DMS153 treated with DMSO at 0.1 percent for 48 hours (cell line): ENCODE measurements around the gene DAB1.

ENCODE experiments used
- DNase-seq: peaks from one replicate; lab custom pipeline; 2025; ENCODE audit not compliant: unreplicated experiment; lab: John Stamatoyannopoulos, UW

The DAB1 gene

DNA sequence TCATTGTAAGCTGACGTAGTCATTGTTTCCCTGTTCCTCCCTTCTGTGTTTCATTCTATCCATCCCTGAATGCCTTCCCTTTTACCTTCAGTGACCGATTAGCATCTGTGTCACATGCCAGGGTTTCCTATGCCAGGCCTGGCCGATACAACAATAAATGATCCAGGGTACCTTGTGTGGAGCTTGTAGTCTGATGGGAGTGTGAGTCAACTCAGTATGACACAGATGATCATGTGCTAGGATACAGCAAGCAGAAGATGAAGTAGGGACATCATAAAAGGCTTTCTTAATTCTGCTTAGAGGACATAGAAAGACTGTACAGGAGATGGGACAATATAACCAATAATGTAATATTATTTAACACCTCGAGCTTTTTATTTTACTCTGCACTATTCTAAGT lies 294.0 kb downstream of the DAB1 start:
- no peak for DNase-seq

DNA sequence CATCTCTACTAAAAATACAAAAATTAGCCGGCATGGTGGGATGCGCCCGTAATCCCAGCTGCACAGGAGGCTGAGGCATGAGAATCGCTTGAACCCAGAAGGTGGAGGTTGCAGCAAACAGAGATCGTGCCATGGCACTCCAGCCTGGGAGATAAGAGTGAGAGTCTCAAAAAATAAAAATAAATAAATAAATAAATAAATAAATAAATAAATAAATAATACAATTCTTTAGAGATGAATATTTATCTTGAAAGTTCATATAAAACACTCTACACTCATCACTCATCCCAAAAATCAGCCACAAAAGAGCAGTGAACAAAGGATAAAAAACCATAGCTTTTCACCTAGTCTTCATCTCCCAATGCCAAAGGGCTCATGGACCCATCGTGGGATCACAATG lies 295.9 kb downstream of the DAB1 start:
- DNase-seq: no peak

DNA sequence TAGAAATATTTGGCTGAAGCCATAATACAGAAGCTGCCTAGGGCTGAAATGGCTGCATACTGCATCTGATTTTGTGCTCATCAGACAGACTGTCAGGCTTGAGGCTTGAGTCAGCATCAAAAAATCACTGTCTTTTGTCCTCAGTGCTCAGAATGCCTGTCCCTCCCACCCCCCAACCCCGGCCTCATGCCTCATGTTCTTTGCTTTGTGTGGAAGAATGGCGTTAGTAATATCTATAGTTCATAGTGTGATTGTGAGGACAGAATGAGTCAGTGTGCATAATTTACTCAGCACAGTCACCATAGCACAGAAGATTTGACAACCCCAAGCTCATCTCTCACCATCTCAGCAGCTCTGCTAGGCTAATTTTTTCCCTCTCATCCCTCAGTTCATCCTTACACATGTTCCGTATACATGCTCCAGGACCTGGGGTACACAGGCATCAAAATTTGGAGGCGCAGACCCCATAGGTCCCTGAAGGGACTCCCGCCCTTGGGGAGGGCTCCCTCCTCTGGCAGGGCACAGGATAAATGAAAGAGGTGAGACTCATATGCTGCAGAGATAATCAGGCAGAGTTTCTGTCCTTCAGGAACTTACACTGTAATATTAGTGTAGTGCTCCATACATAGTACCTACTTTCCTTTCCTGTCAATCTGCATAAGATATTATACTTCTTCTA lies 299.0 kb downstream of the DAB1 start:
- DNase-seq: no peak

DNA sequence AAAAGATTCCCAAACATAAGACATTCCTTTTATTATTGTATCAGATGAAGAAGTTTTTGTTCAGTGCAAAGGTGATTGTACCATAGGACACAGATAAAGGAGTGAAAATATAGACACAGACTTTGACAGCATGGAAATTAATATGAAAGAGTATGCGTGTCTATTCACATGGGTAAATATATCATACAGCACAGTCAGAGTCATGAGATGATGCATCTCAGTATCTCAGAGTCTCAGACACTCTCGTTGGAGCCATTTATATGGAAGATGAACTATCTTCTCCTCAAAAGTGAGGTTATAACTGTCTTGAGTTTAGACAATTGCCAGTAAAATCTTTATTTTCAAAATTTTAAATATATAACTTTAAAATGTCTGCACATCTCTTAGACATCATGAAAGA lies 299.7 kb downstream of the DAB1 start:
- no peak for DNase-seq

DNA sequence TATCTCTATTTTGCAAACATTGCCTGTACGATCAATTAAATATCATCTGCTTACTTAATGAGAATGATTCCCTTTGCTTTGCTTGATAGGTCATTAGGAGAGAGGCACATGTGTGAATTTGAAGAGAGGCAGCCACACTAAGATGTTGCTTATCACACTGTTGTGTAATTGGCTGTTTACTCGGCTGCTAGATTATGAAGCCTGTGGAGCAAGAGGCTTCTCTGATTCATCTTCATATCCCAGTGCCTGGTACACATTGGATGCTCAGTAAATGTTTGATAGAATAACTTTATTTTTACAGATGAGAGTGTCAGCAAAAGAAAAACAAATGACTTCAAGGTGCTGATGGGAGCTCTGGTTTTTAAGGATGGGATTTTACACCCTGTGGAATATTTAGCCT lies 301.8 kb downstream of the DAB1 start:
- DNase-seq: no peak

DNA sequence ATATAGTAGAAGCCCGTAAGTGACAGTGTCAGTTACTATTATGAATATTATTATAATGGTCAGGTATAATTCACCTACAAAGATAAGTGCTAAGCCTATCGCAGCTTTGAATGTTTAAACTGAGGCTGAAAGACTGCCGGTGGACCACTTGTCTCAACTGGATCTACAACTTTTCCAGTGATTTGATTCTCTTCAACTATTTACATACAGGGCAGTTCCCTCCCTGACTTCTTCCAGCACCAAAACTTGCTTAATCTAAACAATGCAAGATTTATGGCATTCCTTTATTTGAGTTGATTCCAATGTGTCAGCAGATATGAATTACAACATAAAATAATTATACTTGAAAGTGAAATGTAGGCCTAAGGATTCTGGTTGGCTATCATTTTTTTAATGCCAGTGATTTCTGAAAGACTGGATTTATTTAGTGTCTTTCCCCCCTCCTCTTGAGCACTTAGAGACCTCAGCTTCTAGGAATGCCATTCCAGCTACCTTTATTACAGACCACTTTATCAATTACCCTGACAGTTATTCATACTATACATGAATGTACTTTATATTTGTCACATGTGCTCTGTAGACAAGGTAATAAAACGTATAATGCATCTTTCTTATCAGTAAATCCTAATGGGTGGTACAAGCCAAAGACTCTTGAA lies 304.8 kb downstream of the DAB1 start:
- no peak for DNase-seq

DNA sequence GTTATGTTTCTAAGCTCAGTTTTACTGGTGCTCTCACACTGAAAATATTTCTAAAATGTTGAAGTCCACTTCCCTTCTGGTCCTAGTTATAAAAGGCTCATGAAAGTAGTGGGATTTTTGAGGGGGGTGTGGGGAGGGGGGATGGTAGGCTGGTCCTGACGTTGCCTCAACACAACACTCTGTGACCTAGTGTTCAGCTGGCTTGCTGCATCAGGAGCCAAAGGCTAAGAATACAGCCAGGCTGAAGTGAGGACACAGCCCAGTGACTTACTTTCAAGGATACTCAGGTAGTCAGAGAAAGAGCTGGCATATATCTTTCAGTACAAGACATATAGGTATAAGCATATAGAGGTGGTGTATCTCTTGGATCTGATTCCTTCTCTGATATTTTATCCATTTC lies 306.1 kb downstream of the DAB1 start:
- no peak for DNase-seq

DNA sequence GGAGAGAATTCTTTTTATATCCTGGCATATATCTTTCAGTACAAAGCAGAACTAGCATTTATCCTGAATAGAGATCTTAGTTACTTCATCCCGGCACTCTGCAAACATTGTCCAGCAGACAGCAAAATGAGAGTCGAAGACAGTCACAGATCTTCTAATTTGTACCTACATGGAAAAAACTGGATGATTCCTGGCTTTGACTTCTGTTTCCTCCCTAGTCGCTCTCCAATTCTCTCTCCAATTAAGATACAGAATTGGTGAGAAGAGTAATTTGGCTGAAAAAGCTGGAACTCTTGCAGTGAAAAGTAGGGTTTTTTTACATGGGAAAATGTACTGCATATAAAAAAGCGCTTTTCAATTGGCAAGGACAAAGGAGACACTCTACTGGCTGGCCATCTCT lies 307.0 kb downstream of the DAB1 start:
- no peak for DNase-seq

DNA sequence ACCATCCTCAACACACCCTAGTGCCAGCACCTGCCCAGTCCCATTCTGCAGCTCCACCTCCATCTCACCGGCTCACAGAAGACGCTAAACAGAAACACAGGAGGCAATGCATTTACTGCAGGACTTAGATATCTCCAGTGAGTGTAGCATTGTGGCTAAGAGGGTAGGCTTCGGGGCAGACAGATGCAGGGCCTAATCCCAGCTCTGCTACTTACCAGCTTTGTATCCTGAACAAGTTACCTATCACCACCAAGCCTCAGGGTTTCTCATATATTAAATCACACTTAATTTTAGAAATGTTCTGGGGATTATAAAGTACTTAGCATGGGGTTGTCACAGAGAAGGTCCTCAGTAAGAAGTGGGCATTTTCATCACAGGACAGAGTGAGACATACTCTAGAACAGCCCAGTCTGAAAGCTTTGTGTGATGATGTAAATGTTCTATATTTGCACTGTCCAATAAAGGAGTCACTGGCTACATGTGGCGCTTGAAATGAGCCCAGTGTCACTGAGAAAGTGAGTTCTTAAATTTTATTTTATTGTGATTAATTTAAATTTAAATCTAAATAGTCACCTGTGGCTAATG lies 308.7 kb downstream of the DAB1 start:
- no peak for DNase-seq

DNA sequence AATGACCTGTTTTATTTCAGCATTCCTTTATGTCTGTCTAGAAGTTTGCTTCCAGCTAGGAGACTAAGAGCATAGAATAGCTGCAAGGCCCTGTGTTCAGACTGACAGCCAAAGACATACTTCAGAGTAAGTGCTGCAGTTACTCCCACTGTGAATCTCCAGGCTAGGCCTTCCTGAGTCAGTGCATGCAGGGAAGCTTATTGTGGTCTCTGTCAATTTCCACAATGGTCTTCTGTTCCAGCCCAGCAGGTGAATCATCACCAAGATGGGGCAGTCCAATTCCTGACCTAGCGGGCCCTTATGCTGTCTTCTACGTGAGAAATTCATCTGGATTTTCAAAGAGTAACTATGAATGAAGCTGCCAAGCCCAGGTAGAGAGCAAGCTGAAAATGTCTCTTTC lies 311.7 kb downstream of the DAB1 start:
- no peak for DNase-seq

DNA sequence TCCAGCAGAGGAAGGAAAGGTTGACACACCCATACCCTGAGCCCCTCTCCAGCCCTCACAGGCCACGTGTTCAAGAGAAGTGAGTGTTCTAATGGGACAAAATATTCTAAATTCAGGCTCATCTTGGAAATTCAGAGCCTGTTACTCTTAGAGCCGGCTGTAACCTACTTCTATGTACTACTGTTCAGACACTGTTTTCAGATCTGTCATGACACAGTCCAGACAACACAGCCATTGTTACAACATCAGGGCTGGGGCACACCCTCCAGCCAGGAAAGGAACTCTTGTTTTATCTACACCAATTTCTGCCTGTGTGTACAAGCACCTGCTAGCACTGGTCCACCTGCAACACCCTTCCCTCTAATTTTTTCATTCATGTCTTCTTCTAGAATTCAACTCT lies 312.7 kb downstream of the DAB1 start:
- DNase-seq: no peak

DNA sequence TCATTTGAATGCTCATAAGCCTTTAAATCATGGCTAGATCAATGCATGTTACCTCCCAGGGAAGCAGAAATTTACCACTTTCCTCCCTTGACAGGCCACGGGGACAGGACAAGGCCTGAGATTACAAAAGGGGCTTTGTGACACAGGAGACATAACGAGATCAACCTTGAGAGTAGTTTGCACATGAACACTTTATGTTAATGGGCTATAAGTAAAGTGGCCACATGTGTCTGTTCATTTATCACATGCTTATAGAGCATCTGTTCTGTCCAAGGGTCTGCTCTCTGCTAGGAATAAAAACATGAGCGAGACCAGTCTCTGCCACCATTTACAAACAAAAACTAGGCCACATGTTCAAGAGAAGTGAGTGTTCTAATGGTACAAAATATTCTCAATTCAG lies 314.0 kb downstream of the DAB1 start:
- no peak for DNase-seq

DNA sequence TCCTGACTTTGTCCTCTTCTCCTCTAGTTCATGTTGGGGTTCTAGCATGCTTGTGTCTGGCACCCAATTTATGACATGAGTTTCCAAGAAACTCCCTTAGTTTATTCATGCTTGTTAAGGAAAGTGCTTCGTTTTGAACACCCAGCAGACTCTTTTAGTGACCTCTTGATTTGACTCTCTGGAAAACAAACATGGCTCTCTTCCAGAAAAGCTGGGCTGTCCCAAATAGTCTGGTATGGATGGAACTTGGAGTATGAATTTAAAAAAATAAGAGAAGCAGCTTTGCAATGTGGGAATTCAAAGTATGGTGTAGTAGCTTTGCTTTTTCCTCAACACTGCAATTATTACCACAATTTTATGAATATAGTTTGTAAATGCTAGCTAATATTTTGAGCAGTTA lies 314.6 kb downstream of the DAB1 start:
- no peak for DNase-seq

DNA sequence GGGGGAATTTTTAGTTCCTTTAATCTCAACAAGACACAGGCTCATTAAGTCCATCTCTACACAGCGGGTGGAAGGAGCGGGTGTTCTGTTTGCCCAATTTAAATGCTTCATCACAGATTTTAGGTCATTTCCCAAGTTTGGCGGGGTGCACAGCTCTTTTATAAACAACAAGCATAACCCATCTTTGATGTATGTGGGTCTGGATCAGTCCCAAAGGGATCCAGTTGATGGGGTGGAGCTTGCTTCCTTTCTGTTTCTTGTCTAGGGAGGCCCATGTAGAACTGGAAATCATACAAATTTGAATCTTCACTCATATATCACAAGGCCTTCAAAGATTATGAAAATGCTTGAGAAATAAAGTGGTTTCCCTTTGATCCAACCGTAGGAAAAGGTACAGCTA lies 317.6 kb downstream of the DAB1 start:
- no peak for DNase-seq

DNA sequence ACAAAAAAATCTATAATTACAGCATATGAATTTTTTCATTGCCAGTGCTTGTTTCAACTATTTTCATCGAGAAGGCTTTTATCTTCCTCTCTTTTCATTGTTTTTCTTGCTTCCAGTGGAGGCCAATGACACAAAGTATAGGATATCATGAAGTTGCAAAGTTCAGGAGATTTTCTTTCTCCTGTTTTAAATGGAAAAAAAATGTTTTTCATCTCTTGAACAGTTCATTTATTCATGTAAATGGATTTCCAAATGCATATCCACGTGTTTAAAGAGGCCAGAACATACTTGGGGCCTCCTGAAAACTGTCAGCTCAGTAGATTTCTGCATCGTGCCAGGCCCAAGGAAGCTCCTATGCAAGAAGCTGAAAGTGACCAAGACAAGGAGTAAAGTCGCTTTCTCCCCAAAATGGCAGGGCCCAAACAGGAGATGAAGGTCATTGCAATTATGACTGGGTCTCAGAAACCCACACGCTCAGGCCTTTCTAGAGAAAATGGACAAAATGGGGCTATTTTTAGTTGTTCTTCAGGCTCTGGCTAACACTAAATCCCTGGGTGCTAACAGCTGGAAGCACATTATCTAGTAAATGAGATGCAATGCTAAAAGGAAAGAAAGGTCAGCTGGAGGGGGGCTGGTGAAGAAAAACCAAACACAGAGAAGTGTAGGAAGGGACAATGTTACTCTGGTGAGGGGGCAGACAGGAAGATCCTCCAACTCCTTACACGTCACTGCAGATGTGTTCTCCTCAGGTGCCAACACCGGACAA lies 321.1 kb downstream of the DAB1 start:
- DNase-seq: no peak

DNA sequence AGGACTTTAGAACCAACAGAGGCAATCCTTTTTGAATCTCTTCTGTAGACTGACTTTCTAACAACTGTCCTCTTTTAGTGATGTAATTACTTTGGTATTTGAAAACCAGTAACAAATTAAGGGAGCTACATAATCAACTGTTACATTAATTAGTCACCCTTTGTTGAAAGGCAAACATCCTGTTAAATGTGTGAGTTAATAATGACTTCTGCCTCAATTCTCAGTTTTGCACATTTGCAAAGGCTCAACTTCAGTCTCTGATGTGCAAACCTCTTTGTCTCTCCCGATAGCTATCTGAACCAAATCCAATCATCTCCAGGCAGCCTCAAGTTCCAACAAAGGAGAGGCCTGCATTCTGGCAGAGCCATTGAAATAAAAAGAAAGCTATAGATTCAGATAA lies 322.7 kb downstream of the DAB1 start:
- DNase-seq: no peak

DNA sequence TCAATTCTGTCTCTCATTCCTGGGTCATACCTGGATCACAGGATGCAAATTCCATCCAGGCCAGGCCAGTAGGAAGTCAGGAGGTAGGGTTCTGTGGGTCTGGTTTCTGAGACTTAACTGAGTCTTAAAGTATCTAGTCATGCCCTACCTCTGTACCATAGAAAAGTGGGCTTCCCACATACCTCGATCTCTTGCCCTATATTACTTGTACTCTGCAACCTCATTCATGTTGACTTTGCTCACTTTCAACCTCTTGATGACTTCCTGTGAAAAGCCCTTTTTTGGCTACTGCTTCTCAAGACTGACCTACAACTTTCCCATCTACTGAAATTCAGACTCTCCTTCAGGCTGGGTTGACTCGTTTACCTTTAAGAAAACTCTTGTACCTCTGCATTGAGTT lies 329.1 kb downstream of the DAB1 start:
- DNase-seq: no peak

DNA sequence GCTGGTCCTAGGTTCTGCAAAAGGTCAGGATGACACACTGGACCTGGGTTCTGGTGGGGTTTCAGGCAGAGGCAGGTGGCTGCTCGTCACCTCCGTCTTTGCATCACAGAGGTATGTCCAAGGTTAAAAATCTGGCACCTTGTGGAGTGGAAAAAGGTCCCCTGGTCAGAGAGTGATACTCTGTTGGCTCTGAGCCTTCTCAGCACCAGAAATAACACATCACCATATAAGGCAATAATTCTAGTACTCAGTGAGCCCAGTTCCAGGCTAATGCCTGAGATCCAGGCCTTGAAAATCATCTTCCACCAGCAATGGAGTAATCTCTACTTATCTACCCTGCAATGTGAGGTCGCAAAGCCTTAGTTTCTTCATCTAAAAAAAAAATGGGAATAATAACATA lies 330.7 kb downstream of the DAB1 start:
- no peak for DNase-seq

DNA sequence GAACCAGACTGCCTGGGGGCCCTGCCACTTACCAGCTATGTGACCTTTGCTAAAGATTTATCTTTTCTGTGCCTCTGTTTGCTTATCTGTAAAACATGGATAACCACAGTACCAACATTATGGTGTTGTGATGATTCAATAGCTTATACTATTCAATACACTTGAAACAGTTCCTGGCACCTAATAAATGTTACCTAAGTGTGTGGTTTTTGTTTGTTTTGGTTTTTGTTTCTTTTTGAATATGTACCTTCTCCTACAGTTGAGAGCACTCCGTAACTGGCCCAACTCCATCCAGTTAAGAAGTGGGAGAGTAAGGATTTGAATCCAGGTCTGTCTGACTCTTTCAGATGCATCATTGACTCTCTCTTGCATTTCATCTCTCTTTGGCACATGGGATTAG lies 332.2 kb downstream of the DAB1 start:
- no peak for DNase-seq

DNA sequence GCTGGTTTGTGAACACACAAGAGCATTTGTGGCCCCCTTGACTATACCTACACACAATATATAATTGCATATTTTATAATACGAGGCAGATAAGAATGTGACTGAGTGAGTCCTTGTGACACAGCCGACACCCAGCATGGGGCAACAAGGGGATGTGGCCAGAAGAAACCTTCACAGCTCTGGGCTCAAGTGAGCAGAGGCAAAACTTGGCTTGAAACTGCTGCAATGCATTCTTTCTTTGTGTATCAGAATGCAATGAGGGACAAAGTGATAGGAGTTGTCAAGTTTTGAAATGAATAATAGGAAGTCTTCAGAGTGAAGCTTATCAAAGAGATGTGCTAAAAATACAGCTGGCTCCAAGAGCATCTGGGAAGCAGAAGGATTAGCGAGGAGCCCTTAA lies 334.0 kb downstream of the DAB1 start:
- no peak for DNase-seq

DNA sequence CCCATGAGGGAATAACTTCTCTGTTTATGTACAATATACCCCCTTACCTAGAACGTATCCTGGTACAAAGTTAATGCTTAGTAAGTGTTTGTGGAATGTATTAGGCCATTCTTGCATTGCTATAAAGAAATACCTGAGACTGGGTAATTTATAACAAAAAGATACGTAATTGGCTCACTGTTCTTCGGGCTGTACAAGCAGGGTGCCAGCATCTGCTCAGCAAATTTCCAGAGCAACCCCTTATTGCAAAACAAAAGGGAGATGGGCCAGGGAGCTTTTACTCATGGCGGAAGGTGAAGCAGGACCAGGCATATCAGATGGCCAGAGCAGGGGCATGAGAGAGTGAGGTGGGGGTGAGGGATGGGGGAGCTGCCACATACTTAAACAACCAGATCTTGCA lies 334.6 kb downstream of the DAB1 start:
- DNase-seq: no peak

DNA sequence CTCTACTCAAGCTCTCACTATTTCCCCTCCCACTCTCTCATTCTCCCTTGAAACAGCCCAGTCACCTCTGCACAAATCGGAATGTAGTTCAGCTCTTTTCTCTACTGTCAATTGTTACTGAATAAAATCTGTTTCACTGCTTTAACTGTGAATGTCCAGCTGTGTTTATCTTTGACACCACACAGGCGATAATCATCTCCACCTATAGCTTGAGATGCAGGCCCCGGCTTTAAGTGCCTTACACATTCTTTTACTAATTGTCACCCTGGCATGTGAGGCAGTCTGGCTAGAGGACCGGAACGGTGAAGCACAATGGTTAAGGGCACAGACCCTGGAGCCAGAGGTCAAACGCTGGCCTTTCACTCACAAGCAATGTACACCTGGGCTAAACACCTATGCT lies 335.2 kb downstream of the DAB1 start:
- no peak for DNase-seq
